Ectodermal cell (in vitro differentiated cells): ENCODE measurements around the gene TTLL11.

ENCODE experiments used
- H3K27ac ChIP-seq: 2 replicates; pipeline ENCODE4 v1.7.0; 2013; ENCODE audit warnings: mild to moderate bottlenecking, low read depth, low read length; ENCODE audit not compliant: insufficient read depth, poor library complexity, severe bottlenecking
- H3K27me3 ChIP-seq: 2 replicates; pipeline ENCODE4 v1.7.0; 2013; ENCODE audit warnings: mild to moderate bottlenecking, low read length; ENCODE audit not compliant: insufficient read depth, control insufficient read depth, poor library complexity, severe bottlenecking
- H3K36me3 ChIP-seq: one replicate; pipeline ENCODE4 v1.7.0; 2013; ENCODE audit warnings: low read length; ENCODE audit not compliant: control insufficient read depth, insufficient read depth
- H3K4me1 ChIP-seq: one replicate; pipeline ENCODE4 v1.7.0; 2013; ENCODE audit warnings: low read length; ENCODE audit not compliant: control insufficient read depth, insufficient read depth
- H3K4me3 ChIP-seq: 2 replicates; pipeline ENCODE4 v1.7.0; 2013; ENCODE audit warnings: low read depth, low read length, control low read depth; ENCODE audit not compliant: insufficient read depth
- H3K9me3 ChIP-seq: 2 replicates; pipeline ENCODE4 v1.7.0; 2013; ENCODE audit warnings: mild to moderate bottlenecking, low read length, moderate library complexity; ENCODE audit not compliant: control insufficient read depth
- WGBS, 2 experiments: methylation state at CpG; one replicate each; pipeline ENCODE4 v1.1.7; 2013; ENCODE audit warnings: missing lambda C conversion rate in 2 of 2; 5-methylcytosine and 5-hydroxymethylcytosine counted together

The TTLL11 gene

DNA sequence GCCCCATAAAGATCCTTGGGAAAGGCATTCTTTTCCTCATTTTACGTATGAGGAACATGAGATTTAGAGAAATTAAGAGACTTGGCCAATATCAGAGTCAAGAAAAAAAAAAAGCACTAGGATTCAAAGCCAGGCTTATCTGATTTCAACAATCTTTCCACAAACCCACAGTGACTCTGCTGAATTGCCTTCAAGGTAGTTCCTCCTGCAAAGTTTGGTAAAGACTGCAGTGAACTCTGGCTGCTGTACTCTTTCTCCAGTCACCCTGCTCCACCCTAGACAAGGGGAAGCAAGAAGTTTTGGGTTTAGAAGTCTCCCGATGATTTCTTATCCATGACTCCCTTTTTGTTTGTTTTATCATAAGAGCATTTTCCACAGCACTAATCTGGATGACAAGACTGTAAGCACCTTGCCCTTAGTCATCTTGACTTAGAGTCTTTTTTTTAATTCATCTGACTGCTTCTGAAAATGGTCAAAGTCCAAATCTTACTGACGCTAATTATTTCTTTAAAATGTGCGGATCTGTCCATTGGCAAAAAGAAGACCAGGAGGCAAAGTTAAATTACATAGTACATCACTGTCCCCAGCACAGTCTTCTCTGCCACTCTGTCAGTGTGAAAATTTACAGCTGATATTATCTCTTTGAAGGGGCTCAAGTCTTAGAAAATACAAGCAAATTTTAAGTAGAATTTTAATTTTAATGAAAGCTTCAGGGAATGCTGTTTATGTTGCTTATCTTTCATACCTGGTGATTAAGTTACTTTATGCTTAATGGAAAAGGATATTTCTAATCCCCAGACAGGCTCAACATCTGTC is 180.1 kb downstream of the TTLL11 start:
- Histone ChIP-seq H3K36me3 (no peaks in the 10 kb centered on the region), H3K27ac (no peak overlapping the region), H3K27me3 (no peaks in the 10 kb centered on the region), H3K9me3 (no peaks in the 10 kb centered on the region), H3K4me3 (no peak overlapping the region), H3K4me1 (peaks cover 2% of the 10 kb centered on the region)
- WGBS, 2 experiments = 95 to 96% methylated on average over 4 of the region's 4 CpGs

DNA sequence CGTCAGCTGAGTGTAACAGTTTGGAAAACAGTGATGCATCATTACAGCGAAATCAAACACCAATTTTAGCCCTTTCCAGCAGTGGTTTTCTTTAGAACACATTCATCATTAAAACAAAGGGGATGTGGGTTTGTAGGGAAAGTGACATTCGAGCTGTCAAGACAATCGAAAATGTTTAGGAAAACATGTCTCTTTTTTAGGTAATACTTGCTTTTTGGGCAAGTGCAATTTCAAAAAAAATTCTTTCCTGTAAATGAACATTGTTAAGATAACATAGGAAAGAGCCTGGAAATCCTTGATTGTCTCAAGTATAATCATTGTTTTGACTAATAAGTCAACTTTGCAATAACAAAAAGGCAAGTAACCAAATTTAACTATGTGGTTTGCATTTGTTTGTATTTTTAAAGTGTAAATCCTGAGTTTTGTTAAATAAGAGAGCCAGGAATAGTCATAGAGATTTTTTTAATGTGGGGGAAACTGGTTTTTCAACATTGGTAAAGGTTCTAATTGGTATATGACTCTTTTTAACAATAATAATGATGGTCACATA is 182.5 kb downstream of the TTLL11 start:
- H3K4me3 ChIP-seq = no peak overlapping the region
- 84 to 92% methylated on average over 4 of the region's 4 CpGs for WGBS, 2 experiments
- H3K4me1 ChIP-seq = peaks cover 2% of the 10 kb centered on the region
- H3K9me3 ChIP-seq = no peaks in the 10 kb centered on the region
- no peak overlapping the region for H3K27ac ChIP-seq
- no peaks in the 10 kb centered on the region for H3K36me3 ChIP-seq
- H3K27me3 ChIP-seq = no peaks in the 10 kb centered on the region

DNA sequence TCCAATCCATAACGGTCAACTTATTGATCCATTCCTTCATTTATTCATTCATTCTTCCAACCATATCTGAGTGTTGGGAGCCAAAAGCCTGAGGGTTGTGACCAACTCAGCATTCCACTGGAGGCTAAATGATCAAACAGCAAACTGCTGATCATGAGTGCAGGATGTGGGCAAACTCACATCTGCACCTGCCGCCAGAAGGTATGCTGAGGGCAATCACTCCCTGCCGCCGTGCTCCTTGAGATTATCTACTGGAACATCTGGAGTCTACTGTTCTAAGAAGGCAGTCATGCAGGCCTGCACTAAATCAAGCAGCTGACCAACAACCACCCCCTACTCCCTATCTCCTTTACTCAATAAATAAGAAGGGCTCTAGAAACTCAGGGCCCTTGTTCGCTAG is 184.0 kb downstream of the TTLL11 start:
- no peak overlapping the region for H3K4me3 ChIP-seq
- no peaks in the 10 kb centered on the region for H3K9me3 ChIP-seq
- H3K4me1 ChIP-seq = peaks cover 2% of the 10 kb centered on the region
- no peak overlapping the region for H3K27ac ChIP-seq
- H3K27me3 ChIP-seq = no peaks in the 10 kb centered on the region
- WGBS, 2 experiments = 77 to 78% methylated on average over 5 of the region's 5 CpGs
- no peaks in the 10 kb centered on the region for H3K36me3 ChIP-seq

DNA sequence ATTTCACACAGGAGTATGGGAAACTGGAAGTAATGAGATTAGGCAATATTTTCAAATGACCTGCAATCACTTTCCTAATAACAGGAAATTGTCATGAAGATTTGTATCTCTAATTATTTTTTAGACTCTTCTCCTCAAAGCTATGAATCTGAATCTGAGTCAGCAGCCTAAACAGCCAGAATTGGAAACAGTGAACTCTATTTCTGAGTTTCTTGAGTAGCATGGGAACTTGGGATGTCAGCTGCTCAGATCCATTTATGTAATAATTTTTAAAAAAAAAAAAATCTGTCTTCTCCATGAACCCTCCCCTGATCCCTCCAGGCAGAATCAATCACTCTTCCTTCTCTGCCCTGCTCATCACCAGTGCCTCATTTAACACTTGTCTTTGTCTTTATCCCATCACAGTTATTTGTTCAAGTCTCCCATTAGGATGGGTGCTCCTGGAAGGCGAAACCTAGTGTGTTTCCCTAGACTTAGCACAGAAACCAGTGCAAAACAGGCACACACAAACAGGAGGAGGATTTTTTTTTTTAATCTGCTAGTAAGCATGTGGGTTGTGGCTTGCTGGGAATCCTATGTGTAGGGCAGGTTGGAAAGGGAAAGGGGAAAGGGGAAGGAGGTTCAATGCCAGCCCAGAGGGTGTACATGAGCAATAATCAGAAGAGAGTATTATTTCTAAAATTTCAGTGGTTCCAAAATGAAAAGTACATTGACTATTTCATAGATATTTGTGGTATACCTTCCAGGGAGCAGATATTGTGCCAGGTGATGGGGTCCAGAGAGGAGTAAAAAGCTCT is 186.8 kb downstream of the TTLL11 start:
- no peaks in the 10 kb centered on the region for H3K36me3 ChIP-seq
- H3K27me3 ChIP-seq = no peaks in the 10 kb centered on the region
- no peaks in the 10 kb centered on the region for H3K9me3 ChIP-seq
- no peak overlapping the region for H3K27ac ChIP-seq
- no peak overlapping the region for H3K4me3 ChIP-seq
- H3K4me1 ChIP-seq = peaks cover 2% of the 10 kb centered on the region
- 94 to 100% methylated on average over 1 of the region's 1 CpG for WGBS, 2 experiments

DNA sequence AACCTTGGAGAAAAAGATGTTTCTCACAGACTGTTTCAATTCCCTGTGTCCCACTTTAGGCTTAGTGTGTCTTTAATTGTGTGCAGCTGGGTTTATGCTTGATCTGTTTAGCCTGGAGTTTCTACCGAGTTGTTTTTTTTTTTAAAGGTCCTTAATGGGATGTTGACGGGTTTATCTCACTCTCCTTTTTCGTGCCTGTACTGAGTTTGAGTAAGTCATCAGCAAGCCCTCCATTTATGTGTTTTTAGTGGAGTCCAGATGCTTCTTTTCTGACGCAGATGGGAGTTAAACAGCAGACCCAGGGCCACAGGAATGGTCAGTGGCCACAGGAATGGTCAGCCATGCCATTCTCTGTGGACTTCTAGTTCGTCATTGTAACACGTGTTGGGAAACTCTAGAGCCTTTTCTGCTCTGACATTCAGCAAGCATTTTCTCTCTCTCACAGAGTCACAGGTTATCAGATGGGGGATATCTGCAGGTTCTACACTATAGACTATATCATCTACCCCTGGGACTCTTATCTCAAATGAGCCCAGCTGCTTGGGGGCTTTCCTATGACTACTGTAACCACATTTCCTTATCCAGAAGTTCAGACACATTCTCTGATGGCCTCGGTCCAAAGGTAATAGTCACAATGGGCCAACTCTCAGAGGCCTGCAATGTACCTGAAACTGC is 190.5 kb downstream of the TTLL11 start:
- H3K36me3 ChIP-seq = no peaks in the 10 kb centered on the region
- WGBS, 2 experiments = 90 to 92% methylated on average over 7 of the region's 7 CpGs
- H3K27me3 ChIP-seq = no peaks in the 10 kb centered on the region
- no peaks in the 10 kb centered on the region for H3K4me1 ChIP-seq
- H3K4me3 ChIP-seq = no peak overlapping the region
- no peak overlapping the region for H3K27ac ChIP-seq
- peaks cover 3% of the 10 kb centered on the region for H3K9me3 ChIP-seq

DNA sequence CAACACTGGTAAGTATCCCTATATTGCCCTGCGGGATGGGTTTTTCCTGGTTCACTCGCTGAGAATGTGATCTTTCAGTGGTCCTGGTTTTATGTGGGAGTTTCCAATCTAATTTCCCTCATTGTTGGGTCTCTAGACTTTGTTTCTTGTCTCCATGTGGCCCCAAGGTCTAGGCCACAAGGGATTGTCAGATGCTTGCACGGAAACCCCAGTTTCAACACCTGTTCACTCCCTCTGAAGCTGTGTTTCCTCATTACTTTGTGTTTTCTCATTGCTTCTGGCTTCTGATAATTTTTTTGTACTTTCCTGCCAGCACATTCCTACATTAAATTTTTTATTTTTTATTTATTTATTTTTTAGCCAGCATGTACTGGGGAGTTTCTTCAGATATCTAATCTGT is 191.5 kb downstream of the TTLL11 start:
- Histone ChIP-seq H3K36me3 (no peaks in the 10 kb centered on the region), H3K27me3 (no peaks in the 10 kb centered on the region), H3K9me3 (peaks cover 3% of the 10 kb centered on the region), H3K27ac (no peak overlapping the region), H3K4me3 (no peak overlapping the region), H3K4me1 (no peaks in the 10 kb centered on the region)
- WGBS, 2 experiments = 93 to 96% methylated on average over 3 of the region's 3 CpGs

DNA sequence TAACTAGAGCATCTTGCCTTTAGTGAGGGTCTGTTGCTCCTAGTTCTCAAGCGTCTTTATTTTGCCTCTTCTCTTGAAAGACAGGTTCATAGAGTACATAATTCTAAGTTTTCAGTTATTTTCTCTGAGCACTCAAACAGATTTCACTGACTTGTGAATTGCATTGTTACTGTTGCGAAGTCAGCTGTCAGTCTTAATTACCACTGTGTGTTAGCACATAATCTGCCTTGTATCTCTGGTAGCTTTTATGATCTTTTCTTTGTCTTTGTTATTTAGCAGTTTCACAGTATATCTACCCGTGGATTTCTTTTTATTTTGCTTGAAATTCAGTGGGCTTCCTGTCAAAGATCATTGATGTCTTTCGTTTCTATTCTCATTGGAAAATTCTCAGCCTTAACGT is 192.9 kb downstream of the TTLL11 start:
- no peak overlapping the region for H3K27ac ChIP-seq
- no peaks in the 10 kb centered on the region for H3K27me3 ChIP-seq
- no peaks in the 10 kb centered on the region for H3K4me1 ChIP-seq
- no peaks in the 10 kb centered on the region for H3K36me3 ChIP-seq
- peaks cover 3% of the 10 kb centered on the region for H3K9me3 ChIP-seq
- H3K4me3 ChIP-seq = no peak overlapping the region
- WGBS, 2 experiments = 85 to 86% methylated on average over 5 of the region's 5 CpGs

DNA sequence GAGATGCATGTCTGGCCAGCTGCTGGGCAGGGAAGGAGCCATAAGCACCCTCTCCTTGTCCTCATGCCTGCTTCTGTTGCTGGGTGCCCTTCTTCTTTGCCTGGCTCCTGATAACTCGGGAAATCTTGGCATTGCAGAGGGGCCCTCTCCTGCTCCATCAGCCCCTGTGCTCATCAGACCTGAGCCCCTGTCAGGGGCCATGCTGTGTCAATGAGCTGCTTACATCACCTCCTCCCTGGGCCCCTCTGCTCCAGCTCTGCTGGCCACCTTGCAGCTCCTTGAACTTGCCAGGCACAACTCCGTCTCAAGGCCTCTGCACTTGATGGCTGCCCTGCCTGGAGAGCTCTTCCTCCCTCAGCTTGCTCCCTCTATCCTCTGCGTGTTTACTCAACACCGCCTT is 194.3 kb downstream of the TTLL11 start:
- H3K27me3 ChIP-seq = no peaks in the 10 kb centered on the region
- peaks cover 3% of the 10 kb centered on the region for H3K9me3 ChIP-seq
- H3K36me3 ChIP-seq = no peaks in the 10 kb centered on the region
- WGBS, 2 experiments = 93 to 95% methylated on average over 4 of the region's 4 CpGs
- H3K4me3 ChIP-seq = no peak overlapping the region
- no peak overlapping the region for H3K27ac ChIP-seq
- no peaks in the 10 kb centered on the region for H3K4me1 ChIP-seq

DNA sequence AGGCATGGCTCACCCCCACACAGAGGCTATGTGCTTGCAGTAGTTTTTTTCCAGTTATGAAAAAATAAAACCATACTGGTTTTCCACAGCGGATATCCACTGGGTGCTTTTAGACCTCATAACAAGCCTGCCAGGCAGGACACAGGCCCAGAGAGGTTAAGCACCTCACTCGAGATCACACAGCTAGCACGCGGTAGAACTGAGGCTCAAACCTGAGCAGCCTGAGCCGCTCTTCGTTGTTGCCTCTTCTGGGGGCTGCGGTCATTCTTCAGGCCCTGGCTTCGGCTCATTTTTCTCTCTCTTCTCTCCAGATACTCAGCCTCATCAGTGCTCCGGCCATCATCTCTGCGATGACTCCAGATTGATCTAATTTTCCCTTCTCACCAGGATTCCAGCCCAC is 196.0 kb downstream of the TTLL11 start:
- Histone ChIP-seq H3K36me3 (no peaks in the 10 kb centered on the region), H3K4me3 (no peak overlapping the region), H3K4me1 (no peaks in the 10 kb centered on the region), H3K27ac (no peak overlapping the region), H3K9me3 (peaks cover 3% of the 10 kb centered on the region), H3K27me3 (no peaks in the 10 kb centered on the region)
- 93 to 95% methylated on average over 10 of the region's 10 CpGs for whole genome bisulfite sequencing, 2 experiments

DNA sequence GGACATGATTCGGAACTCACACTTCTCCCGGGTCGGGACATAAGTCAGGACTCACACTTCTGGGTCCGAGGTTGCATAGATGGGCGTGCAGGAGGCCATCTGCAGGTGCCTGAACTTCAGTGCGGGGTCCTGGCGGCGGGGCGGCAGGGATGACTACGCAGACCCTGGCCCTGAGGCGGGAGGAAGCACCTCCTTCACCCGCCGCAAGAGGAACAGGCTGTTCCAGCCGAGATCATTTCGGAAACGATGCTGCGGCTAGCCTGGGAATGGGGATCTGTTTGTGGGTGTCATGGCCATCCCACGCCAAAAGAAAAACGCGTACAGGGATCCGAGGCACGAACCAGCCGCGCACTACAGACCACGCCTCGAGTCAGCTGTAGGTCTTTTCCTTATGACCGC is 196.6 kb downstream of the TTLL11 start:
- 90 to 91% methylated on average over 27 of the region's 27 CpGs for WGBS, 2 experiments
- Histone ChIP-seq H3K4me1 (no peaks in the 10 kb centered on the region), H3K27me3 (no peaks in the 10 kb centered on the region), H3K27ac (no peak overlapping the region), H3K4me3 (no peak overlapping the region), H3K9me3 (peaks cover 3% of the 10 kb centered on the region), H3K36me3 (no peaks in the 10 kb centered on the region)
